SHP77 (cell line): ENCODE results near the gene POGLUT2.

Experiments
- DNase-seq, 2 experiments: peaks; one replicate each; lab custom pipeline; 2025; lab: John Stamatoyannopoulos, UW

The POGLUT2 gene

GRCh38 chr13:102798581-102799425, at the start of gene POGLUT2, which contains the start of gene BIVM:
Gene POGLUT2, minus strand, starts transcription at chr13:102798976. Its CDS starts 306 bp downstream, at chr13:102798670.
Gene BIVM, plus strand, starts transcription at chr13:102799119. Its CDS starts 8,149 bp downstream, at chr13:102807268.
- DNase-seq, result peak; percentile 97 to 99

DNA sequence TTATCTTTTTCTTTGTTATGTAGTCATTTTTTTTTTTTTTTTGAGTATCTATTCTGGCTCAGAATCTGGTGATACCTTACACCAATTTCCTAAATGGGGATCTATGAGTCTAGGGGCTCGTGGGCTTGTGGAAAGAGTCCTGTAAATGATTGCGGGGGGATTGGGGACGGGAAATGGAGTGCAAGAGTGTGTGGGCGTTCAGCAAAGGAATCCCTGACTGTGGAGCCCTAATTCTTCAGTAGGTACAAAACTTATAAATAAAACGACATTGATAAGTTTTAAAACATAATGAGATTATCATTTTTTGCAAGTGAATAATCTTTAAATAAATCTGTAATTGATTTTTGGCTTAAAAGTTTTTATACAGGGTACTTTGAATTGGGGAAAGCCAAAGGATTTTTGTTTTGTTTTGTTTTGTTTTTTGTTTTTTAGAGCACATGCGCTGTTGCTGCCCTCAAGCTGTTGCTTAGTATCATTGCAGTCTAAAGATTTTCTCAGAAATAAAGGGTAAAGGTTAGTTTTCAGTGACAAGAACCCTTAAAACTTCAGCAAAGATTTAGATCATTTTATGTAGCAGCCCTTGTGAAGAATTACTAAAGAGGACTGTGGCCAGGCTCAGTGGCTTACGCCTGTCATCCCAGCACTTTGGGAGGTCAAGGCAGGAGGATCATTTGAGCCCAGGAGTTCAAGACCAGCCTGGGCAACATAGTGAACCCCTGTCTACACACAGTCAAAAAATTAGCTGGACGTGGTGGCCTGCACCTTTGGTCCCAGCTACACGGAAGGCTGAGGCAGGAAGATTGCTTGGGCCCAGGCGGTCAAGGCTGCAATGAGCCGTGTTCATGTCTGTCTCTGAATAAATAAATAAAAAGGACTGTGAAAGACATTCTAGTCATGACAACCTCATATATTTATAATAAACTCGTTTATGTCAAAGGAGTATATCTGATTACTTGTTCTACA, 48.8 kb upstream of the POGLUT2 start:
- DNase-seq, result peak; percentile 32 to 54

- peak; percentile 22 to 43 for DNase-seq
Observed at GRCh38 chr13:102846261-102847015, 47.7 kb upstream of the POGLUT2 start.

GRCh38 chr13:102845630-102846260, 47.0 kb upstream of the POGLUT2 start, which contains the start of gene ERCC5:
Gene ERCC5, plus strand, starts transcription at chr13:102846032. Its CDS starts 235 bp downstream, at chr13:102846267.
- DNase-seq, result peak; percentile 98 to 99

DNA sequence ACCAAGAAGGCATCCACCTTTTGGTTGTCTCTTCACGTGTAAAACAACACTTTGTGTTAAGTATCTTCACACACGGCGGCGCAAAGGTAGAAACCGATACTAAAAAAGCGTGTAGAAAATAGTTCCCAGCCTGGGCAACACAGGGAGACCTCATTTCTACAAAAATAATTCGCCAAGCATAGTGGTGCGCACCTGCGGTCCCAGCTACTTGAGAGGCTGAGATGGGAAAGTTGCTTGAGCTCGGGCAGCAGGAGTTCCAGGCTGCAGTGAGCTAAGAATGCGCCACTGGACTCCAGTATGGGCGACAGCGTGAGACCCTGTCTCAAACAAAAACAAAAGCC, 46.5 kb upstream of the POGLUT2 start:
- DNase-seq, result no peak

GRCh38 chr13:102839462-102839861, 40.7 kb upstream of the POGLUT2 start:
- no peak for DNase-seq

- no peak for DNase-seq
Observed at GRCh38 chr13:102838982-102839381, 40.2 kb upstream of the POGLUT2 start.

DNA sequence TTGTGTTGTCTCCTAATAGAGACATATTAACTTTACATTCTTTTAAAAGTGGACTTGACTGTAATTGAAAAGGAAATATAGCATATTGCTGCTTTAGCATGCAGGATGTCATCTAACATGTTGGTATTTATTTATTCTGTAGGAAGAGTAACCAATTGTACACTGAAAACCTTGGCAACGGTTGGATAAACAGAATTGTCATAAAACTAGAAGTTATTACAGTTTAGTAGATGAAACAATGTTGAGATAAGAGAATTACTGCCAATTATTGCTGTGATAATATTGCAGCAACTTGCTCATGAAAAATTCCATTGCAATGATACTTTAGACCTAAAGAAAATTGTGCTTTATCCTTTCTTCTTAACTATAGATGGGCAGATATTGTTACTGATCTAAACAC, 39.5 kb upstream of the POGLUT2 start:
- no peak for DNase-seq

DNA sequence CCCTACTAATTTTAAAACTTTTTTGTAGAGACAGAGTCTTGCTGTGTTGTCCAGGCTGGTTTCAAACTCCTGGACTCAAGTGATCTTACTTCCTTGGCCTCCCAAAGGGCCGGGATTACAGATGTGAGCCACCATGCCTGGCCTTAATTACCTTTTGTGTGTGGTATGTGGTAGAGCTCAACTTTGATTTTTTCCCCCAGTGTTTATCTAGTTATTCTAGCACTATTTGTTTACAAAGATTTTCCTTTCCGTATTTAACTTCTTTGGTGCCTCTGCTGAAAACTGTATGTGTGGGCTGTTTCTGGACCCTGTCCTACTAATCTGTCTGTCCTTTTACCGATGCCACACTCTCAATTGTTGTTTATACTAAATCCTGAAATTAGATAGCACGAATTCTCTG, 37.7 kb upstream of the POGLUT2 start:
- DNase-seq, result no peak

DNA sequence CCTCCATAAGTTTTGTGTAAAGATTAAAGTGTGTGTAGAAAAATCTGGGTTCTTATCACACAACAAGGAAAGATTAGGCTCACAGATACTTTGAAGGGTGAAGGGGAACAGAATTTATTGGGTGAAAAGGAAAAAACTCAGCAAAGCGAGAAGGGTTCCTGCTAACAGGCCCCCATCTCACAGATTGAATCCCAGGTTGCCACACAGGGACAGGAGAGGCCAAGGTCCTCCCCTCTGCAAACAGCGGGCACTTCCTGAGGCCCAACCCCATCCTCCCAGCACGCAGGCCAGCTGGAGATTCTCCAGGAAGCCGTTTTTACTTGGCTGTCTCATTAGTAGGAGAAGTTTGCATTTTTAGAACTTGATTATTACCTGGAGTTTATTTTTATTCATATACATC, 31.9 kb upstream of the POGLUT2 start:
- no peak for DNase-seq

DNA sequence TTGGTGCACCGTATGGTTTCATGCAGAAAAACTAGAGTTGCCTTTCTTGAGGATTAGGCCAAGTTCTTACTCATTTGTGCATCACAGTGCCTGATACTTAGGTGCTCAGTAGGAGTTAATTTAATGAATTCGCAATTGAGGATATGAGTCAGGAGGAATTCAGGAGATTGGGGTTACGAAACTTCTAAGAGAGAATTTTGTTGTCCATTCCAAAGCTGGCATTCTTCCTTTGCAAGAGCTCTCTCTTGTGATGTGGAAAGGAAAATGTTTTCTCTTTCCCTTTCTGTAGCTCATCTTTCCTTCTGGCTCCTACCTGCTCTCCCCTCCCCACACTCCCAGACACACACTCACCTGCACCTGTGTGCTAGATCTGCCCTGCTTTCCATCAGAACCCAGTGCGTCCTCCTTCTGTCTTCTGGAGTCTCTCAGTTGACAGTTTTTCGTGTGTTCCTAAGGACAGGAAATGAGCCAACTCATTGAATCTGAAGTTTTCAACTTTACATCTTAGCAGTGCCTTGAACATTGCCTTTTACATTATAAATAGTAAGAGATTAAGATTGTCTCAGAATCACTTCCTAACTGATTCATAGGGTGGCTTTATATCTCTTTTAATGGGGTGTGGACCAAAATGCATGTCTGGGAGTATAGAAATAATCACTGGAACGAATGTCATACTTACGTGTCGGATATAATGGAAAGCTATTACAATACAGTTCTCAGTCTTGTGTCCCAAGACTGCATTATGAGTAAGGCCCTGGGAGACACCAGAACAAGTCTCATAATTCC, 27.3 kb upstream of the POGLUT2 start:
- DNase-seq, result no peak

DNA sequence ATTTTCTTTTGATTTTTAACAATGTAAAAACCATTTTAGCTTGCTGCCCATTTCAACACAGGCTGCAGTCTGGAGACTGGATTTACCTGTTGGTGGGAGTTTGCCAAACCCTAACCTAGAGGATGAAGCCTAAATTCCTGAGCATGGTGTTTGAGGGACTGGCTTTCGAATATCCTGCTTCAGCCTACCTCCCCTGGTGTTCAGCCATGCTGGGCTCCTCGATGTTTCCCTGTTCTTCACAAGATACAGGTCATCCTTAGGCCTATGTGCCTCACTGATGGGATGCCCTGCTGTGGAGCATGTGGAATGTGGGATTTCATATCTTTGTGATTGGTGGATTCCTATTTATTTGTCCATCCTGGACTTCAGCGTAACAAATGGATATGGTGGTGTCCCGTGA, 26.6 kb upstream of the POGLUT2 start:
- no peak for DNase-seq

DNA sequence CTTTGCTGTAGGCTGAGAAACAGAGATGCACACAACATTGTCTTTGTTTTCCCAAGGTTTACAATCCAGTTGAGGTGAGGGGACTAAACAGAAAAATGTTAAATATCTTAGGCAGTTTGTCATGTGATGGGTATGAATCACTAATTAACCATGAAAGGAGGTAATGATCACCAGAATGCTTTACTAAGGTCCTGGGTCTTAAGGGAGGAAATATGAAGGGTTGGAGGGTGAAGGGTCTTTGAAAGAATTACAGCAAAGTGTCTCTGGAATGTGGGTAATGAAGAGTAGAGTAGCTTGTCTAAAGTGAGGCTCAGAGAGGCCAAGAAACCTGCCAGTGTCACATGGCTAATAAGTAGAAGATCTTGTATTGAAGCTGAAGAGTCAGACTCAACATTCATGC, 19.1 kb upstream of the POGLUT2 start:
- DNase-seq, result no peak

GRCh38 chr13:102817241-102817640, 18.5 kb upstream of the POGLUT2 start:
- DNase-seq, result no peak

DNA sequence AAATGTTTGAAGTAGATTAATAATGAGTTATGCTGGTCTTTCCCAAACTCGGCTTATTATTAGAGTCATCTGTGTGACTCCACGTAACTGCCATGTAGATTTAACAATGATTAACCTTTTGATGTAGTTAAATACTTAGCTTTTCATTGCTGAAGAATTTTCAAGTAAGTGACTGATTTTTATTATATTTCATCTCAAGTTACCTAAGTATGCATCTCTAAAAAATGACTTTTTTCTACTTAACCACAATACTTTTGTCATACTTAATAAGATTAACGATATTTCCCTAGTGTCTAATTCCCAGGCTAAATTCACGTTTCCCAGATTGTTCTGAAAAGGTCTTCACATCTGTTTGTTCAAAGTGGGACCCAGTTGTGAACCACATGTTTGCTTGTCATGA, 17.9 kb upstream of the POGLUT2 start:
- no peak for DNase-seq

DNA sequence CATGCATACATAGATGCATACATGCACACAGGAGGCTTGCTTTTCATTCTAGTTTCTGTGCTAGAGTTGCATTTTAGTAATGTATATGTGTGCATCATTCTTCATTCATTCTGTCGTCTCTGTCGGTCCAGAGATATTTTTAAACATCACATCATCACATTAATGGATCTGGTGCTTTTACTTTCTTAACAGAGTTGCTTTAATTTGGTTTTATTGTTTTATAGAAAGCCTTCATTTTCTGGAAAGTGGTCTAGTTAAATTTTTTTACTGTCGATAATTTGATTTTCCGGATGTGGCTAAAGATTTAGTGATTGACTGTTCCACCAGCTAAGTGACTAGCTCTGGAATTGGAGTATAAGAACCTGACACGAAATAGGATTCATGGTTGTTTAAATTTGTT, 17.0 kb upstream of the POGLUT2 start:
- no peak for DNase-seq

GRCh38 chr13:102814793-102815192, 16.0 kb upstream of the POGLUT2 start:
- DNase-seq, result no peak

- DNase-seq, result no peak
Observed at GRCh38 chr13:102814025-102814607, 15.3 kb upstream of the POGLUT2 start.

DNA sequence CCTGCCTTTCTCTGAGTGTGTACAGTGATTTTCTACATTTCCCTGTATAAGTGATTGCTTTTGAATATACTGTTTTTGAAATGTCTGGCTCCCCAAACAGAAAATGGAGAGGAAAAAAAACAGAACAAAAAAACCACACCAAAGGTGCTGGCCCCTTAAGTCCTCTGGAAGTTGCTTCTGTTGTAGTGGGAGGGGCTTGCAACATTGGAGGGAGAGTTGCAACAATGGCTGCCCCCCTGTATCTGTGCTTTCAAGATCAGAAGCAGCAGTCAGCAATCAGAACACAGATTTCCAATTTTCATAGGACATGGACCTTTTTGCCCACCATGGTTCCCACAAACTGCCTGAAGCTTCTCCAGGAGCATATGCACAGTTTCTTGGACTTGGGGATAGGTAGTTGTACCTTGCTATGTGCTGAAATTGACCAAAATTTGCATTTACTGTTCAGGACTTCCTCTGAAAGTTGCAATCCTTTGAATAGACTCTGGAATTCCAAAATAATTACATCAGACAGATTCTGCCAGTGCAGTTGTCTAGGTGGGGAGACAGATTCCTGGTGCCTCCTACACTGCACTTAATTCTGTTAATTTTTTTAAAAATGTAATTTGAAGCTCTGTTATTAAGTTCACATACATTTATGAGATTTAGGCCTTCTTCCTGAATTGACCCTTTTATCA, 14.0 kb upstream of the POGLUT2 start:
- DNase-seq, result no peak

DNA sequence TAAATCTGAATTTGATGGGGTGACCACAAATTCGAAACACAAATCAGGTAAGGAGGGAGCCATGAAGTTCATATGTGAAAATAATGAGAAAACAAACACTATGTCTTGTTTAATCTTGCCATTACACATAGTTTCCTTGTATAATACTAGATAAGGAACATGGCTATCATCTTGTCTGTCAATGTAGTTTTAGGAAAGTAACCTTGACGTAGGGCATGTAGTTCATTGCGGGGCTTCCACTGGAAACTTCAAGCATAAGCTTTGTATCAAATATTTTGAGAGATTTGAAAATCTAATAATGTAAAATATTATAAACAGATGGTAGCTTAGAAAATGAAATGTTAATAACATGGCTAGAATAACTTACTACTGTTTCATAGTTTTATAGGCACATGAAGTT, 8.9 kb upstream of the POGLUT2 start:
- no peak for DNase-seq
